ENCODE data around the gene ADRM1. TPM values are rescaled to one million over a fixed set of nuclear protein-coding genes. Genes with fewer than 3 reads are reported as not detected.

Gene ADRM1
- polyA plus RNA-seq, 1 experiment = 58.5 TPM

GRCh38 chr20:62348604-62349003 lies 45.8 kb downstream of the ADRM1 start:
- Histone ChIP-seq H3K4me3 (ENCODE audit: low read depth, low read length) (no peak overlapping the region), H3K27ac (ENCODE audit: low read depth, low read length) (no peak overlapping the region), H3K9me3 (ENCODE audit: control insufficient read depth, insufficient read depth, low read length) (peaks cover 6% of the 10 kb centered on the region), H3K27me3 (ENCODE audit: control insufficient read depth, insufficient read depth, low read length) (no peaks in the 10 kb centered on the region)
- ChIA-PET POLR2A (no interaction called here), CTCF (no interaction called here)
- no peak for DNase-seq (ENCODE audit: low read depth, low spot score)
- no peak for TF ChIP-seq CTCF (IDR thresholded peaks at IDR 0.05; ENCODE audit: low read depth, low read length)

- CTCF ChIA-PET = no interaction called here
- POLR2A ChIA-PET = no interaction called here
- no peak for DNase-seq (ENCODE audit: low read depth, low spot score)
- H3K9me3 ChIP-seq (ENCODE audit: control insufficient read depth, insufficient read depth, low read length) = peaks cover 6% of the 10 kb centered on the region
- no peak overlapping the region for H3K4me3 ChIP-seq (ENCODE audit: low read depth, low read length)
- TF ChIP-seq CTCF (IDR thresholded peaks at IDR 0.05; ENCODE audit: low read depth, low read length) = no peak
- H3K27ac ChIP-seq (ENCODE audit: low read depth, low read length) = no peak overlapping the region
- H3K27me3 ChIP-seq (ENCODE audit: control insufficient read depth, insufficient read depth, low read length) = no peaks in the 10 kb centered on the region
Observed at GRCh38 chr20:62349556-62350097, 46.8 kb downstream of the ADRM1 start.

GRCh38 chr20:62350098-62350628 lies 47.4 kb downstream of the ADRM1 start:
- Histone ChIP-seq H3K27ac (ENCODE audit: low read depth, low read length) (no peak overlapping the region), H3K9me3 (ENCODE audit: control insufficient read depth, insufficient read depth, low read length) (peaks cover 6% of the 10 kb centered on the region), H3K4me3 (ENCODE audit: low read depth, low read length) (no peak overlapping the region), H3K27me3 (ENCODE audit: control insufficient read depth, insufficient read depth, low read length) (no peaks in the 10 kb centered on the region)
- DNase-seq (ENCODE audit: low read depth, low spot score) = no peak
- ChIA-PET CTCF (no interaction called here), POLR2A (no interaction called here)
- no peak for TF ChIP-seq CTCF (IDR thresholded peaks at IDR 0.05; ENCODE audit: low read depth, low read length)

- Histone ChIP-seq H3K9me3 (ENCODE audit: control insufficient read depth, insufficient read depth, low read length) (peaks cover 6% of the 10 kb centered on the region), H3K27me3 (ENCODE audit: control insufficient read depth, insufficient read depth, low read length) (no peaks in the 10 kb centered on the region), H3K4me3 (ENCODE audit: low read depth, low read length) (no peak overlapping the region), H3K27ac (ENCODE audit: low read depth, low read length) (no peak overlapping the region)
- no peak for DNase-seq (ENCODE audit: low read depth, low spot score)
- CTCF ChIA-PET = no interaction called here
- POLR2A ChIA-PET = no interaction called here
- no peak for TF ChIP-seq CTCF (IDR thresholded peaks at IDR 0.05; ENCODE audit: low read depth, low read length)
Observed at GRCh38 chr20:62350629-62351422, 48.0 kb downstream of the ADRM1 start.

Data from AG04450 (cell line).